CD4-positive, CD25-positive, alpha-beta regulatory T cell (primary cell): ENCODE results near the gene HRCT1. TPM values are rescaled to one million over a fixed set of nuclear protein-coding genes. Genes with fewer than 3 reads are reported as not detected.
"Not testable (repeated sequence)": the region's sequence is repeated elsewhere in the genome, so short reads cannot be mapped to it uniquely, and the experiment has no call there.

Experiments
- ATAC-seq, 2 donors: fragments of 150-1000 bp; cut with Tn5 transposase; one replicate each; pipeline ENCODE4 v1.10.0; 2021; ENCODE audit warnings: low read depth in 2 of 2, moderate number of reproducible peaks in 2 of 2, moderate library complexity in 1 of 2
- DNase-seq, 3 donors: peaks; one replicate each; pipeline versions ENCODE4 v3.0.0 to v3.0.0-alpha.2; 2012 to 2022; ENCODE audit warnings: mixed read lengths in 1 of 3
- H3K27ac ChIP-seq: one replicate; pipeline ENCODE4 v1.7.0; 2013; ENCODE audit warnings: mild to moderate bottlenecking, low read length; ENCODE audit not compliant: insufficient read depth, poor library complexity, severe bottlenecking
- H3K27me3 ChIP-seq: one replicate; pipeline ENCODE4 v1.7.0; 2013; ENCODE audit warnings: low read length; ENCODE audit not compliant: control insufficient read depth, insufficient read depth
- H3K36me3 ChIP-seq: one replicate; pipeline ENCODE4 v1.7.0; 2013; ENCODE audit warnings: mild to moderate bottlenecking, low read length, moderate library complexity; ENCODE audit not compliant: control insufficient read depth, insufficient read depth
- H3K4me1 ChIP-seq: 2 replicates; pipeline ENCODE4 v1.7.0; 2013; ENCODE audit warnings: mild to moderate bottlenecking, low read length; ENCODE audit not compliant: insufficient read depth, control insufficient read depth, poor library complexity, severe bottlenecking
- H3K4me3 ChIP-seq: one replicate; pipeline ENCODE4 v1.7.0; 2013; ENCODE audit warnings: low read depth, mild to moderate bottlenecking, low read length, moderate library complexity
- H3K9me3 ChIP-seq, 2 experiments: 1 replicate in 1 of 2; 2 replicates in 1 of 2; pipeline ENCODE4 v1.7.0; 2013; ENCODE audit warnings: low read length in 2 of 2, mild to moderate bottlenecking in 1 of 2, moderate library complexity in 1 of 2; ENCODE audit not compliant: control insufficient read depth in 2 of 2
- H3K27ac Mint-ChIP-seq, 3 donors: one replicate each; pipeline ENCODE4 v1.8.0; 2020 to 2022; ENCODE audit warnings: mild to moderate bottlenecking in 3 of 3, mixed read lengths in 3 of 3, moderate library complexity in 2 of 3
- H3K27me3 Mint-ChIP-seq: one replicate; pipeline ENCODE4 v1.8.0; 2022; ENCODE audit warnings: mild to moderate bottlenecking, mixed read lengths
- H3K36me3 Mint-ChIP-seq: one replicate; pipeline ENCODE4 v1.8.0; 2020; ENCODE audit warnings: mixed read lengths
- H3K4me1 Mint-ChIP-seq, 4 donors: one replicate each; pipeline ENCODE4 v1.8.0; 2020 to 2022; ENCODE audit warnings: mixed read lengths in 4 of 4, mild to moderate bottlenecking in 1 of 4
- H3K4me3 Mint-ChIP-seq, 4 donors: one replicate each; pipeline ENCODE4 v1.8.0; 2020 to 2022; ENCODE audit warnings: mild to moderate bottlenecking in 4 of 4, mixed read lengths in 4 of 4, moderate library complexity in 3 of 4
- H3K9me3 Mint-ChIP-seq, 7 donors: one replicate each; pipeline ENCODE4 v1.8.0; 2020 to 2022; ENCODE audit warnings: mixed read lengths in 7 of 7, mild to moderate bottlenecking in 3 of 7, moderate library complexity in 2 of 7
- polyA plus RNA-seq, 4 donors: library from polyadenylated mRNA; unstranded; fragments of 300-500 nt; fragmentation: Illumina TruSeq; gene quantifications; one replicate each; pipeline ENCODE4 v1.2.3, GENCODE V29; 2021
- total RNA-seq: library from RNA; stranded (reverse); gene quantifications from one replicate; pipeline ENCODE4 v1.2.3, GENCODE V29; 2022

HRCT1 gene
- total and polyA plus RNA-seq, 5 donors from 2014 or later, result not detected

DNA sequence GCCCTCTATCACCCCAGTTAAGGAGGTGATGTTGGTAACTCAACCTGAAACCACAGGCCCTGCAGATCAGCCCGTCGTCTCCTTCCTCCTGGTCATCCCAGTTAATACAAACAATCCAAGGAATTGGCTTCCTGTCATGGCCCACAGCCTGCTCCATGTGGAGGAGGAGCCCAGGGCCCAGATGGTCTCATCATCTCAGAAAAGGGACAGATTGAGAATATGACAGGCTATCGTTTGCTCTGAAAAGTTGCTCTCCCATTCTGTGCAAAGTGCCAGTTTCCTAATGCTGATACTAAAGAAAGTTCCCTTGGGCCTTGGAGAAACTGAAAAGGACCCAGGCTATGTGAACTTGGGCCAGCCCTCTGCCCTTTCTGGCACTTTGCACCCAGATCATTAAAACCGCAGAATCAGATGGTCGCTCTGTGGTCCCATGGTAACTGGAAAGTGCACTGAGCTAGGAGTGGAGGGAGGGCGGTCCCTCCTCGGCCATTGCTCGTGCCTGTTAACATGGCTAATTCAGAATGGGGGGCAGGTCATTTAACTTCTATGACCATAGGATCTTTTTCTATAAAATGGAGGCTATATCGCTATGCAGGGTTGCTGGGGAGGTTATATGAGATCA lies 2.6 kb downstream of the HRCT1 start:
- no peaks in the 10 kb centered on the region for H3K9me3 Mint-ChIP-seq
- no peaks in the 10 kb centered on the region for H3K27me3 ChIP-seq
- peaks cover 5% of the 10 kb centered on the region for H3K27me3 Mint-ChIP-seq
- peak overlapping the region; percentile 80 to 92 (median 89) for H3K27ac Mint-ChIP-seq
- H3K4me1 ChIP-seq, result peaks cover 62% of the 10 kb centered on the region
- DNase-seq (no peak), ATAC-seq (no peak)
- no peak overlapping the region for H3K27ac ChIP-seq
- H3K4me1 Mint-ChIP-seq, result peaks cover 15 to 68% (median 28%) of the 10 kb centered on the region in 4 donors
- no peaks in the 10 kb centered on the region for H3K36me3 ChIP-seq
- H3K36me3 Mint-ChIP-seq, result no peaks in the 10 kb centered on the region
- H3K9me3 ChIP-seq, result no peaks in the 10 kb centered on the region
- peak overlapping the region in 3 of 4 donors; percentile 50 to 84 (median 56) for H3K4me3 Mint-ChIP-seq
- H3K4me3 ChIP-seq, result no peak overlapping the region

DNA sequence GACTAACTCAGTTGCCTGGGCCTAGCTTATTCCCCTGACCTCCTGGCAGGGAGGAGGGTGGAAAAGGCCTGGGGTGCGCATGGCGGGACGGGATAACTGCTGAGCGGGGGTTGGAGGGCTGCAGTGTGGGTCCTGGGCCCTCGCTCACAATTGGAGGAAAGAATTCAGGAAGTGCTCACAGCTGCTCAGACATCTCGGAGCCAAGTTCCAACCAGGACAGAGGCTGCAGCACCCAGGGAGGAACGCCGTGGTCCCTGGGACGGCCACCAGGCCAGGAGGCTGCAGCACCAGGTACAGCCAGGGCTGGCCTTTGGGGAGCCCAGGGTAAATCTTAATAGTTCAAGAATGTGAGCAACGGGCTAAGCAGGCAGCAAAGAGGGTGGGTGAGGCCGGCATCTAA lies 3.3 kb downstream of the HRCT1 start, which contains the start of gene SPAAR:
SPAAR (plus strand) TSS at position 217 of the 400 bp plus-strand sequence. CDS start 974 bp downstream, outside the sequence.
- Mint-ChIP-seq H3K36me3 (no peaks in the 10 kb centered on the region), H3K27me3 (peaks cover 4% of the 10 kb centered on the region), H3K9me3 (no peaks in the 10 kb centered on the region), H3K27ac (peak within 1 kb of the TSS; percentile 92 to 98 (median 95)), H3K4me3 (peak within 1 kb of the TSS in 3 of 4 donors; percentile 59 to 85 (median 84)), H3K4me1 (peaks cover 15 to 68% (median 26%) of the 10 kb centered on the region in 4 donors)
- Histone ChIP-seq H3K36me3 (no peaks in the 10 kb centered on the region), H3K27me3 (no peaks in the 10 kb centered on the region), H3K4me1 (peaks cover 62% of the 10 kb centered on the region), H3K4me3 (no peak within 1 kb of the TSS), H3K27ac (peak within 1 kb of the TSS; percentile 61), H3K9me3 (no peaks in the 10 kb centered on the region)
- ATAC-seq (no peak), DNase-seq (no peak)

- peak overlapping the region; percentile 38 to 98 (median 95) for H3K27ac Mint-ChIP-seq
- H3K4me1 Mint-ChIP-seq, result peaks cover 15 to 64% (median 22%) of the 10 kb centered on the region in 4 donors
- Histone ChIP-seq H3K4me1 (peaks cover 62% of the 10 kb centered on the region), H3K36me3 (no peaks in the 10 kb centered on the region), H3K27ac (peak overlapping the region; percentile 61), H3K27me3 (no peaks in the 10 kb centered on the region), H3K4me3 (no peak overlapping the region), H3K9me3 (no peaks in the 10 kb centered on the region)
- ATAC-seq, result no peak
- H3K9me3 Mint-ChIP-seq, result no peaks in the 10 kb centered on the region
- no peaks in the 10 kb centered on the region for H3K36me3 Mint-ChIP-seq
- no peaks in the 10 kb centered on the region for H3K27me3 Mint-ChIP-seq
- no peak for DNase-seq
- H3K4me3 Mint-ChIP-seq, result peak overlapping the region; percentile 48 to 92 (median 72)
Measured at GRCh38 chr9:35909687-35910612, 3.9 kb downstream of the HRCT1 start.

- ATAC-seq, result peak; percentile 43 to 69
Measured at GRCh38 chr9:35910613-35911359, 4.8 kb downstream of the HRCT1 start.

GRCh38 chr9:35911690-35912089 lies 5.7 kb downstream of the HRCT1 start:
- no peaks in the 10 kb centered on the region for H3K27me3 ChIP-seq

More at GRCh38 chr9:35910613-35911359, 4.8 kb downstream of the HRCT1 start:
- H3K9me3 Mint-ChIP-seq, result no peaks in the 10 kb centered on the region
- H3K4me1 ChIP-seq, result peaks cover 62% of the 10 kb centered on the region
- peaks cover 15 to 57% (median 24%) of the 10 kb centered on the region in 4 donors for H3K4me1 Mint-ChIP-seq
- peak overlapping the region; percentile 95 to 98 (median 98) for H3K27ac Mint-ChIP-seq
- peak overlapping the region; percentile 48 to 92 (median 78) for H3K4me3 Mint-ChIP-seq
- no peaks in the 10 kb centered on the region for H3K27me3 Mint-ChIP-seq
- peak overlapping the region; percentile 51 for H3K4me3 ChIP-seq
- peak; percentile 19 to 67 (median 56) for DNase-seq
- H3K36me3 ChIP-seq, result no peaks in the 10 kb centered on the region
- peak overlapping the region; percentile 61 for H3K27ac ChIP-seq
- H3K9me3 ChIP-seq, result no peaks in the 10 kb centered on the region
- no peaks in the 10 kb centered on the region for H3K36me3 Mint-ChIP-seq
- H3K27me3 ChIP-seq, result no peaks in the 10 kb centered on the region

DNA sequence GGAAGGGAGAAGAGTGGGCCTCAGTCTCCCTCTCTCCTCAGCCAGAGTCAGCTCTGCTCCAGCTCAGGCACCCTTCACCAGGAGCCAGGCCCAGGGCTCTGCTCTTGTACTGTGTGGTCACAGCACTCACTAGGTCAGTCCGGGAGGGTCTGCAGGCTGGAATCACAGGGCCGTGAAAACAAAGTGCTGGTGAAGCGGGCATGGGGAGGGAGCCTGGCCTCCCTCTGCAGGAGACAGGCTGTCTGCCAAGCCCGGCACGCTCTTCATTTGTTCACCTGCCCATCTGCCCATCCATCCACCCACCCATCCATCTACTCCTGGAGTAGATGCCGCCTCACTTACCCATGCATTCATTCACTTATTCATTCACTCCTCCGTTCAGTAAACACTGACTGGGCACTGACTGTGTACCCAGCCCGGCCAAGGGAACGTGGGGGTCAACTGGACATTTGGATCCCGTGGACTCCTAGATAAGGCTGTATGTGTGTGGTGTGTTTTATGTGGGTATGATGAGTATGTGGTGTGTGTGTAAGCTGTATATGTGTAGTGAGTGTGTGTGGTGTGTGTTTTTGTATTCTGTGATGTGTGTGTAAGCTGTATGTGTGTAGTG lies 6.9 kb downstream of the HRCT1 start:
- Mint-ChIP-seq H3K4me3 (peak overlapping the region in 1 of 4 donors; percentile 83), H3K36me3 (no peaks in the 10 kb centered on the region), H3K4me1 (peaks cover 15 to 51% (median 29%) of the 10 kb centered on the region in 4 donors), H3K27ac (peak overlapping the region in 1 of 3 donors; percentile 69), H3K27me3 (no peaks in the 10 kb centered on the region), H3K9me3 (no peaks in the 10 kb centered on the region)
- DNase-seq (no peak), ATAC-seq (no peak)
- H3K9me3 ChIP-seq, result no peaks in the 10 kb centered on the region
- peaks cover 48% of the 10 kb centered on the region for H3K4me1 ChIP-seq
- H3K4me3 ChIP-seq, result no peak overlapping the region
- no peaks in the 10 kb centered on the region for H3K36me3 ChIP-seq
- H3K27me3 ChIP-seq, result no peaks in the 10 kb centered on the region
- H3K27ac ChIP-seq, result no peak overlapping the region

More at GRCh38 chr9:35911690-35912089, 5.7 kb downstream of the HRCT1 start:
- DNase-seq (no peak), ATAC-seq (no peak)
- Histone ChIP-seq H3K27ac (no peak overlapping the region), H3K9me3 (no peaks in the 10 kb centered on the region), H3K36me3 (no peaks in the 10 kb centered on the region), H3K4me3 (no peak overlapping the region), H3K4me1 (peaks cover 60% of the 10 kb centered on the region)
- H3K36me3 Mint-ChIP-seq, result no peaks in the 10 kb centered on the region
- H3K4me3 Mint-ChIP-seq, result peak overlapping the region in 2 of 4 donors; percentile 15 to 66
- no peaks in the 10 kb centered on the region for H3K27me3 Mint-ChIP-seq
- H3K9me3 Mint-ChIP-seq, result no peaks in the 10 kb centered on the region
- H3K4me1 Mint-ChIP-seq, result peaks cover 15 to 56% (median 28%) of the 10 kb centered on the region in 4 donors
- H3K27ac Mint-ChIP-seq, result peak overlapping the region in 2 of 3 donors; percentile 31 to 83

- not testable (repeated sequence) for DNase-seq, H3K4me3 ChIP-seq, H3K36me3 ChIP-seq, H3K27ac ChIP-seq, H3K36me3 Mint-ChIP-seq, H3K27ac Mint-ChIP-seq, H3K4me3 Mint-ChIP-seq, H3K9me3 Mint-ChIP-seq, H3K27me3 ChIP-seq, H3K27me3 Mint-ChIP-seq, H3K9me3 ChIP-seq, ATAC-seq
- H3K4me1 ChIP-seq, result peaks cover 43% of the 10 kb centered on the region
- H3K4me1 Mint-ChIP-seq, result peaks cover 14 to 48% (median 32%) of the 10 kb centered on the region in 4 donors
Measured at GRCh38 chr9:35913429-35913828, 7.4 kb downstream of the HRCT1 start.
